ENCODE data around the gene AUTS2. TPM values are rescaled to one million over a fixed set of nuclear protein-coding genes. Genes with fewer than 3 reads are reported as not detected.
"Not testable (repeated sequence)": the region's sequence is repeated elsewhere in the genome, so short reads cannot be mapped to it uniquely, and the experiment has no call there.

AUTS2 gene
- total and polyA plus RNA-seq, 11 donors: 3.4 to 14.0 (median 7.3) TPM

- no peaks in the 10 kb centered on the region for H3K36me3 ChIP-seq
Measured at GRCh38 chr7:70810558-70811139, 1212.4 kb downstream of the AUTS2 start.

GRCh38 chr7:70812511-70812910, 1214.2 kb downstream of the AUTS2 start:
- 41 to 50% (median 47%) methylated on average over 3 of the region's 3 CpGs for WGBS, 4 donors
- Histone ChIP-seq H3K27me3 (peaks cover 0 to 11% (median 0%) of the 10 kb centered on the region in 9 donors), H3K9me3 (peaks cover 0 to 13% (median 4%) of the 10 kb centered on the region in 12 donors), H3K4me3 (no peak overlapping the region), H3K36me3 (no peaks in the 10 kb centered on the region), H3K4me1 (no peaks in the 10 kb centered on the region), H3K27ac (no peak overlapping the region)
- intact Hi-C loops (cut with DNase I): no loop called here
- DNase-seq (no peak), ATAC-seq (no peak)
- TF ChIP-seq, protein P1, sequence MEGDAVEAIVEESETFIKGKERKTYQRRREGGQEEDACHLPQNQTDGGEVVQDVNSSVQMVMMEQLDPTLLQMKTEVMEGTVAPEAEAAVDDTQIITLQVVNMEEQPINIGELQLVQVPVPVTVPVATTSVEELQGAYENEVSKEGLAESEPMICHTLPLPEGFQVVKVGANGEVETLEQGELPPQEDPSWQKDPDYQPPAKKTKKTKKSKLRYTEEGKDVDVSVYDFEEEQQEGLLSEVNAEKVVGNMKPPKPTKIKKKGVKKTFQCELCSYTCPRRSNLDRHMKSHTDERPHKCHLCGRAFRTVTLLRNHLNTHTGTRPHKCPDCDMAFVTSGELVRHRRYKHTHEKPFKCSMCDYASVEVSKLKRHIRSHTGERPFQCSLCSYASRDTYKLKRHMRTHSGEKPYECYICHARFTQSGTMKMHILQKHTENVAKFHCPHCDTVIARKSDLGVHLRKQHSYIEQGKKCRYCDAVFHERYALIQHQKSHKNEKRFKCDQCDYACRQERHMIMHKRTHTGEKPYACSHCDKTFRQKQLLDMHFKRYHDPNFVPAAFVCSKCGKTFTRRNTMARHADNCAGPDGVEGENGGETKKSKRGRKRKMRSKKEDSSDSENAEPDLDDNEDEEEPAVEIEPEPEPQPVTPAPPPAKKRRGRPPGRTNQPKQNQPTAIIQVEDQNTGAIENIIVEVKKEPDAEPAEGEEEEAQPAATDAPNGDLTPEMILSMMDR (IDR thresholded peaks at IDR 0.05): no peak
- no peak for TF ChIP-seq POLR2A (IDR thresholded peaks at IDR 0.05)

More at GRCh38 chr7:70810558-70811139, 1212.4 kb downstream of the AUTS2 start:
- H3K9me3 ChIP-seq: no peaks in the 10 kb centered on the region
- intact Hi-C loops (cut with DNase I): no loop called here
- H3K4me3 ChIP-seq: no peak overlapping the region
- peaks cover 0 to 11% (median 0%) of the 10 kb centered on the region in 9 donors for H3K27me3 ChIP-seq
- H3K27ac ChIP-seq: no peak overlapping the region
- no peak for ATAC-seq
- 75 to 81% (median 78%) methylated on average over 3 of the region's 3 CpGs for WGBS, 4 donors
- no peaks in the 10 kb centered on the region for H3K4me1 ChIP-seq
- no peak for DNase-seq
- TF ChIP-seq, protein P1 (IDR thresholded peaks at IDR 0.05): no peak
- TF ChIP-seq POLR2A (IDR thresholded peaks at IDR 0.05): no peak

GRCh38 chr7:70822490-70822889, 1224.2 kb downstream of the AUTS2 start:
- H3K27ac ChIP-seq, H3K36me3 ChIP-seq, DNase-seq, H3K4me1 ChIP-seq, H3K27me3 ChIP-seq, H3K4me3 ChIP-seq, ATAC-seq: not testable (repeated sequence)
- intact Hi-C loops (cut with DNase I): loop anchor here in 2 of 10 donors (10.0 kb wide), 1 partner anchor 912 kb away; no protein-coding TSS in a partner anchor
- peaks cover 0 to 14% (median 4%) of the 10 kb centered on the region in 12 donors for H3K9me3 ChIP-seq
- WGBS, 4 donors: 81 to 87% (median 83%) methylated on average over 6 of the region's 6 CpGs

DNA sequence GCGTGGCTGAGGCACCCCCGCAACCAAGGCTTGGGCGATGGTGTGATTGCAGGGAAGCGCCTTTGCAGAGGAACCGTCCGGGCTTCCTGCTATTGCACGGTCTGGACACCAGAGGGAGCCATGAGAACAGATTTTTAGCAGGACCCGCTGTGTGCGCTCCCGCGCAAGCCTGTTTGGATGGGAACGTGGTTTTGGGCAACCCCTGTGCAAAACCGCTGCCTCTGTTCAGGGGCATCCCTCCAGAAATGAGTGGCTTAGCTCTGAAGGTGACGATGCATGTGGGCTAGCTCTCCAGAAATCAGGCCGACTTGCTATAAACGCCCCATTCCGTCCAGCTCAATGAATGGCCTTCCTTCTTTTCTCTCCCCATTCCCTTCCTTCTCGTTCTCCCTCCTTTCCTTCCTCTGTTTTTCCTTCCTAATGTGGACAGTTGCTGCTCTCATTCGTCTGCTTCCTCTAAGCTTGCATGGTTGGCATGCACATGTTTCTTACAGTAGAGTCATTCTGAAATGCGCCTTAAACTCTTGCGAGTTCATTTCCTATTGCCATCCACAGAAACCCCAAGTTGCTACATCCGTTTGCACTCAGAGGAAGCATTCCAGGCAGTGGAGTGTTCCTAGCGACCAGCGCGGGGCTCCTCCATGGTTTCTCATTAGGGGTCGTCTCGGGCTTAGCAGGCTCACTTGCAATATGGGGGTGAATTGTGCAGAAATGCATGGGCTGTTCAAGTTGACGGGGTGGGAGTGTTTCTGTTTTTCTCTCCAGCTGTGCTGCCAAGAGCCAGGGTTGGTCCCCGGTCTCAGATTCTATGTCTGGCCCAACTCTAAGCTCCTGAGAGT, 1231.2 kb downstream of the AUTS2 start:
- no peaks in the 10 kb centered on the region for H3K36me3 ChIP-seq
- H3K27me3 ChIP-seq: peaks cover 0 to 24% (median 4%) of the 10 kb centered on the region in 9 donors
- TF ChIP-seq, protein P1 (IDR thresholded peaks at IDR 0.05): peak; percentile 59 to 94 (median 81)
- no peak for TF ChIP-seq POLR2A (IDR thresholded peaks at IDR 0.05)
- peak overlapping the region in 7 of 12 donors; percentile 7 to 25 (median 20) for H3K4me3 ChIP-seq
- peaks cover 0 to 12% (median 2%) of the 10 kb centered on the region in 12 donors for H3K4me1 ChIP-seq
- no peak overlapping the region for H3K27ac ChIP-seq
- intact Hi-C loops (cut with DNase I): loop anchor here in 6 of 10 donors (1.0 to 10.0 kb wide), 5 partner anchors 905 to 908 kb away; no protein-coding TSS in a partner anchor
- 6 to 11% (median 7%) methylated on average over 18 to 29 of the region's 29 CpGs for WGBS, 4 donors
- ATAC-seq (peak in 3 of 4 donors; percentile 65 to 68 (median 66)), DNase-seq (peak in 4 of 5 donors; percentile 32 to 79 (median 52))
- peaks cover 0 to 5% (median 0%) of the 10 kb centered on the region in 12 donors for H3K9me3 ChIP-seq
